Activated CD8-positive, alpha-beta T cell treated with anti-CD3 and anti-CD28 coated beads, Interleukin-2, amount 10 ng/mL, durations not matched to agents 7 days and 5 days (primary cell): ENCODE measurements around the gene AKAP8. TPM values are rescaled to one million over a fixed set of nuclear protein-coding genes. Genes with fewer than 3 reads are reported as not detected.
"Not testable (repeated sequence)": the region's sequence is repeated elsewhere in the genome, so short reads cannot be mapped to it uniquely, and the experiment has no call there.

ENCODE experiments used
- ATAC-seq: fragments of 150-1000 bp; cut with Tn5 transposase; one replicate; pipeline ENCODE4 v1.10.0; 2021; ENCODE audit warnings: moderate library complexity
- CTCF ChIA-PET: fragments of 350-600 bp; sonication (Branson Sonifier 250); formaldehyde crosslinking; loops from one replicate; lab custom pipeline; 2021; ENCODE audit warnings: antibody characterized with exemption; lab: Charles Lee
- POLR2A ChIA-PET: fragments of 350-600 bp; sonication (Branson Sonifier 250); formaldehyde crosslinking; loops from one replicate; lab custom pipeline; 2021; ENCODE audit warnings: antibody characterized with exemption; lab: Charles Lee
- DNase-seq: peaks from one replicate; pipeline ENCODE4 v3.0.0-alpha.2; 2020
- H3K27ac Mint-ChIP-seq: one replicate; pipeline ENCODE4 v1.8.0; 2021; ENCODE audit warnings: mild to moderate bottlenecking, mixed read lengths
- H3K27me3 Mint-ChIP-seq: one replicate; pipeline ENCODE4 v1.8.0; 2021; ENCODE audit warnings: low read depth, mixed read lengths
- H3K36me3 Mint-ChIP-seq: one replicate; pipeline ENCODE4 v1.8.0; 2021; ENCODE audit warnings: low read depth, mixed read lengths
- H3K4me1 Mint-ChIP-seq: one replicate; pipeline ENCODE4 v1.8.0; 2021; ENCODE audit warnings: low read depth, mixed read lengths
- H3K4me3 Mint-ChIP-seq: one replicate; pipeline ENCODE4 v1.8.0; 2021; ENCODE audit warnings: mild to moderate bottlenecking, mixed read lengths
- H3K9me3 Mint-ChIP-seq: one replicate; pipeline ENCODE4 v1.8.0; 2022; ENCODE audit warnings: mixed read lengths; ENCODE audit not compliant: insufficient read depth
- total RNA-seq, 2 experiments: library from RNA; stranded (reverse); gene quantifications; one replicate each; pipeline ENCODE4 v1.2.3, GENCODE V29; 2021

The AKAP8 gene
- total RNA-seq, 2 experiments from 2014 or later: 47.4 to 48.0 TPM

GRCh38 chr19:15354566-15355296 lies 24.9 kb downstream of the AKAP8 start:
- POLR2A ChIA-PET: no interaction called here
- peaks cover 50% of the 10 kb centered on the region for H3K36me3 Mint-ChIP-seq
- H3K27me3 Mint-ChIP-seq: no peaks in the 10 kb centered on the region
- no peak overlapping the region for H3K27ac Mint-ChIP-seq
- H3K4me1 Mint-ChIP-seq: no peaks in the 10 kb centered on the region
- H3K9me3 Mint-ChIP-seq: no peaks in the 10 kb centered on the region
- no peak for ATAC-seq
- CTCF ChIA-PET: no interaction called here
- H3K4me3 Mint-ChIP-seq: no peak overlapping the region
- no peak for DNase-seq

- CTCF ChIA-PET: no interaction called here
- ATAC-seq (no peak), DNase-seq (no peak)
- POLR2A ChIA-PET: no interaction called here
- Mint-ChIP-seq H3K36me3 (peaks cover 44% of the 10 kb centered on the region), H3K4me1 (no peaks in the 10 kb centered on the region), H3K4me3 (no peak overlapping the region), H3K9me3 (no peaks in the 10 kb centered on the region), H3K27ac (no peak overlapping the region), H3K27me3 (no peaks in the 10 kb centered on the region)
Measured at GRCh38 chr19:15353908-15354307, 25.7 kb downstream of the AKAP8 start.

- CTCF ChIA-PET: interaction anchor here (1.2 kb wide), 1 partner anchor 15 kb away, joined by 3 read pairs; no protein-coding TSS in a partner anchor
Measured at GRCh38 chr19:15352535-15352934, 27.1 kb downstream of the AKAP8 start.

GRCh38 chr19:15341328-15341727 lies 38.3 kb downstream of the AKAP8 start:
- POLR2A ChIA-PET, DNase-seq, H3K27ac Mint-ChIP-seq, H3K4me1 Mint-ChIP-seq, ATAC-seq, H3K9me3 Mint-ChIP-seq, H3K4me3 Mint-ChIP-seq, H3K27me3 Mint-ChIP-seq, CTCF ChIA-PET: not testable (repeated sequence)
- H3K36me3 Mint-ChIP-seq: peaks cover 10% of the 10 kb centered on the region

More at GRCh38 chr19:15352535-15352934, 27.1 kb downstream of the AKAP8 start:
- H3K4me3 Mint-ChIP-seq, H3K27ac Mint-ChIP-seq, ATAC-seq, H3K27me3 Mint-ChIP-seq, H3K9me3 Mint-ChIP-seq, POLR2A ChIA-PET, DNase-seq, H3K4me1 Mint-ChIP-seq: not testable (repeated sequence)
- peaks cover 31% of the 10 kb centered on the region for H3K36me3 Mint-ChIP-seq

GRCh38 chr19:15340086-15340485 lies 39.5 kb downstream of the AKAP8 start:
- CTCF ChIA-PET: no interaction called here

GRCh38 chr19:15337202-15337601 lies 42.4 kb downstream of the AKAP8 start:
- POLR2A ChIA-PET: interaction anchor here (1.4 kb wide), 1 partner anchor 42 kb away, joined by 5 read pairs; the partner anchor contains the start of gene AKAP8
- H3K36me3 Mint-ChIP-seq: peaks cover 1% of the 10 kb centered on the region
- CTCF ChIA-PET: interaction anchor here (1.4 kb wide), 1 partner anchor 15 kb away, joined by 3 read pairs; no protein-coding TSS in a partner anchor

More at GRCh38 chr19:15340086-15340485, 39.5 kb downstream of the AKAP8 start:
- H3K9me3 Mint-ChIP-seq: no peaks in the 10 kb centered on the region
- peaks cover 4% of the 10 kb centered on the region for H3K36me3 Mint-ChIP-seq
- no peak for ATAC-seq
- H3K4me1 Mint-ChIP-seq: no peaks in the 10 kb centered on the region
- POLR2A ChIA-PET: no interaction called here
- H3K27me3 Mint-ChIP-seq: no peaks in the 10 kb centered on the region
- H3K4me3 Mint-ChIP-seq: no peak overlapping the region
- no peak for DNase-seq
- H3K27ac Mint-ChIP-seq: no peak overlapping the region

GRCh38 chr19:15335992-15336391 lies 43.6 kb downstream of the AKAP8 start:
- H3K36me3 Mint-ChIP-seq, H3K9me3 Mint-ChIP-seq, POLR2A ChIA-PET, DNase-seq, H3K4me3 Mint-ChIP-seq, H3K27ac Mint-ChIP-seq, ATAC-seq, CTCF ChIA-PET, H3K27me3 Mint-ChIP-seq: not testable (repeated sequence)
- peaks cover 10% of the 10 kb centered on the region for H3K4me1 Mint-ChIP-seq

More at GRCh38 chr19:15337202-15337601, 42.4 kb downstream of the AKAP8 start:
- Mint-ChIP-seq H3K27me3 (no peaks in the 10 kb centered on the region), H3K4me1 (peaks cover 9% of the 10 kb centered on the region), H3K27ac (no peak overlapping the region), H3K9me3 (no peaks in the 10 kb centered on the region), H3K4me3 (no peak overlapping the region)
- DNase-seq: no peak
- no peak for ATAC-seq

- Mint-ChIP-seq H3K27ac (peak within 1 kb of the TSS; percentile 94), H3K4me3 (peak within 1 kb of the TSS; percentile 94), H3K36me3 (peaks cover 19% of the 10 kb centered on the region), H3K4me1 (peaks cover 38% of the 10 kb centered on the region), H3K27me3 (no peaks in the 10 kb centered on the region), H3K9me3 (no peaks in the 10 kb centered on the region)
- DNase-seq (peak; percentile 77), ATAC-seq (peak; percentile 73)
- ChIA-PET POLR2A (interaction anchor here (0.6 to 2.1 kb wide), 6 partner anchors 12 to 182 kb away, joined by 3 to 12 read pairs (median 6); partner anchors contain the start of gene AKAP8L), CTCF (interaction anchor here (1.2 to 1.3 kb wide), 2 partner anchors 46 to 87 kb away, joined by 4 to 5 read pairs; partner anchors contain the start of gene AKAP8L)
Measured at GRCh38 chr19:15332311-15332996, 47.1 kb downstream of the AKAP8 start, which contains the start of gene BRD4. Gene BRD4, minus strand, starts transcription at chr19:15332539. Its CDS starts 59,440 bp downstream, at chr19:15273099.

GRCh38 chr19:15331419-15332310 lies 47.9 kb downstream of the AKAP8 start:
- Mint-ChIP-seq H3K4me1 (peaks cover 46% of the 10 kb centered on the region), H3K27me3 (no peaks in the 10 kb centered on the region), H3K9me3 (no peaks in the 10 kb centered on the region), H3K27ac (peak overlapping the region; percentile 94), H3K36me3 (peaks cover 19% of the 10 kb centered on the region), H3K4me3 (peak overlapping the region; percentile 94)
- CTCF ChIA-PET: interaction anchor here (1.2 to 1.3 kb wide), 2 partner anchors 47 to 88 kb away, joined by 4 to 5 read pairs; partner anchors contain the start of gene AKAP8L
- POLR2A ChIA-PET: interaction anchor here (0.9 to 2.1 kb wide), 3 partner anchors 19 to 183 kb away, joined by 3 to 8 read pairs (median 8); no protein-coding TSS in a partner anchor
- DNase-seq (peak; percentile 69), ATAC-seq (peak; percentile 69)

GRCh38 chr19:15330801-15331418 lies 48.7 kb downstream of the AKAP8 start:
- Mint-ChIP-seq H3K27ac (peak overlapping the region; percentile 94), H3K4me3 (peak overlapping the region; percentile 94), H3K27me3 (no peaks in the 10 kb centered on the region), H3K4me1 (peaks cover 49% of the 10 kb centered on the region), H3K9me3 (no peaks in the 10 kb centered on the region), H3K36me3 (peaks cover 21% of the 10 kb centered on the region)
- DNase-seq (no peak), ATAC-seq (no peak)
- POLR2A ChIA-PET: interaction anchor here (0.6 kb wide), 1 partner anchor 88 kb away, joined by 3 read pairs; the partner anchor contains the start of gene AKAP8L
- CTCF ChIA-PET: no interaction called here
